K562 (cell line): ENCODE results near the gene CDCP1. TPM values are rescaled to one million over a fixed set of nuclear protein-coding genes. Genes with fewer than 3 reads are reported as not detected.

Source experiments
- BRD4 ChIP-seq: fragments of 200-600 bp; sonication (generic); IDR thresholded peaks from 2 replicates; pipeline ENCODE4 v1.6.1; 2017; ENCODE audit warnings: inconsistent platforms
- CBX1 ChIP-seq: sonication (generic); IDR thresholded peaks from 2 replicates; pipeline ENCODE4 v1.6.1; 2016; ENCODE audit warnings: antibody characterized with exemption, low read depth, mild to moderate bottlenecking
- CC2D1A ChIP-seq: fragments of 450-650 bp; IDR thresholded peaks from 2 replicates; pipeline ENCODE4 v1.6.1; 2017; ENCODE audit warnings: mild to moderate bottlenecking
- CTBP1 ChIP-seq: fragments of 450-650 bp; IDR thresholded peaks from 2 replicates; pipeline ENCODE4 v1.6.1; 2016; ENCODE audit warnings: borderline replicate concordance
- DMBX1 ChIP-seq: fragments of 250-450 bp; sonication (Bioruptor Pico); IDR thresholded peaks from 2 replicates; pipeline ENCODE4 v1.8.0; 2022; ENCODE audit warnings: inconsistent platforms, mild to moderate bottlenecking, moderate library complexity, borderline replicate concordance
- ELK3 ChIP-seq: fragments of 450-650 bp; formaldehyde crosslinking; IDR thresholded peaks from 2 replicates; pipeline ENCODE4 v1.4.0; 2020; ENCODE audit warnings: mild to moderate bottlenecking
- GTF2E2 ChIP-seq: fragments of 200-800 bp; sonication (Bioruptor generic); IDR thresholded peaks from 2 replicates; pipeline ENCODE4 v1.6.1; 2016; ENCODE audit warnings: missing genetic modification characterization, missing compliant biosample characterization
- HNRNPH1 ChIP-seq: fragments of 200-400 bp; formaldehyde crosslinking; optimal IDR thresholded peaks from 2 replicates; pipeline ENCODE3; 2017; ENCODE audit warnings: low read depth, mild to moderate bottlenecking, low read length, moderate library complexity
- IRF1 ChIP-seq: sonication (generic); formaldehyde crosslinking; IDR thresholded peaks from 2 replicates; pipeline ENCODE4 v1.8.0; 2022; ENCODE audit warnings: missing genetic modification reagents, mild to moderate bottlenecking, borderline replicate concordance
- JUNB ChIP-seq: fragments of 450-650 bp; formaldehyde crosslinking; conservative IDR thresholded peaks from 2 replicates; pipeline ENCODE4 v1.4.0; 2020; ENCODE audit warnings: mild to moderate bottlenecking
- KHSRP ChIP-seq: fragments of 450-650 bp; IDR thresholded peaks from 2 replicates; pipeline ENCODE4 v1.6.1; 2017
- MXD1 ChIP-seq: fragments of 250-450 bp; sonication (Bioruptor Pico); IDR thresholded peaks from 2 replicates; pipeline ENCODE4 v1.8.0; 2021; ENCODE audit warnings: borderline replicate concordance, mild to moderate bottlenecking, moderate library complexity; ENCODE audit not compliant: poor library complexity, severe bottlenecking
- MYBL2 ChIP-seq, 2 experiments: fragments of 450-650 bp in 1 of 2; sonication (generic) in 1 of 2; formaldehyde crosslinking in 1 of 2; IDR thresholded peaks; 2 replicates each; pipeline versions ENCODE4 v1.6.1 to v1.8.1; 2017 to 2022; ENCODE audit warnings: borderline replicate concordance in 1 of 2, inconsistent platforms in 1 of 2, low read depth in 1 of 2, mild to moderate bottlenecking in 1 of 2, missing genetic modification reagents in 1 of 2, moderate library complexity in 1 of 2
- NFE2L1 ChIP-seq: fragments of 450-650 bp; IDR thresholded peaks from 2 replicates; pipeline ENCODE4 v1.6.1; 2016; ENCODE audit warnings: missing genetic modification characterization, low read depth, mild to moderate bottlenecking, missing compliant biosample characterization, moderate library complexity, borderline replicate concordance
- NRF1 ChIP-seq, 2 experiments: fragments of 450-650 bp; IDR thresholded peaks in 1 of 2; conservative IDR thresholded peaks in 1 of 2; 2 replicates each; pipeline ENCODE4 v1.6.1; 2014; ENCODE audit warnings: mild to moderate bottlenecking in 2 of 2
- PHF21A ChIP-seq: fragments of 450-650 bp; IDR thresholded peaks from 2 replicates; pipeline ENCODE4 v1.6.1; 2017; ENCODE audit warnings: low read depth, borderline replicate concordance
- PRDM10 ChIP-seq: fragments of 450-650 bp; IDR thresholded peaks from 2 replicates; pipeline ENCODE4 v1.6.1; 2018; ENCODE audit not compliant: partially characterized antibody
- SPI1 ChIP-seq: IDR thresholded peaks from 2 replicates; pipeline ENCODE4 v1.6.1; 2011; ENCODE audit warnings: low read depth, low read length, control low read depth, borderline replicate concordance
- SRSF9 ChIP-seq: fragments of 200-400 bp; formaldehyde crosslinking; IDR thresholded peaks from 2 replicates; pipeline ENCODE4 v1.6.1; 2017; ENCODE audit warnings: low read depth, low read length, borderline replicate concordance
- TARDBP ChIP-seq: fragments of 450-650 bp; IDR thresholded peaks from 2 replicates; pipeline ENCODE4 v1.6.1; 2016
- TOE1 ChIP-seq, 2 experiments: fragments of 450-650 bp in 1 of 2; sonication (generic) in 1 of 2; formaldehyde crosslinking in 1 of 2; IDR thresholded peaks; 2 replicates each; pipeline versions ENCODE4 v1.7.1 to v1.8.0; 2016 to 2022; ENCODE audit warnings: borderline replicate concordance in 2 of 2, mild to moderate bottlenecking in 2 of 2, antibody characterized with exemption in 1 of 2, inconsistent platforms in 1 of 2, low read depth in 1 of 2, missing genetic modification reagents in 1 of 2, moderate library complexity in 1 of 2
- ZNF175 ChIP-seq: fragments of 200-800 bp; sonication (Bioruptor generic); IDR thresholded peaks from 2 replicates; pipeline ENCODE4 v1.6.1; 2016; ENCODE audit warnings: low read depth, mild to moderate bottlenecking, missing genetic modification characterization, missing compliant biosample characterization
- ZNF589 ChIP-seq: fragments of 200-800 bp; sonication (Bioruptor generic); IDR thresholded peaks from 2 replicates; pipeline ENCODE4 v1.6.1; 2016; ENCODE audit warnings: low read depth, missing genetic modification characterization, missing compliant biosample characterization
- polyA plus RNA-seq, 8 experiments: library from polyadenylated mRNA; depleted of rRNA in 4 of 8; stranded (reverse) in 5 of 8; unstranded in 3 of 8; fragments of >200 nt; fragmentation: Nextera tagmentation in 2 of 8; fragmentation: Illumina TruSeq in 1 of 8; extraction: Ambion mirVana in 2 of 8; extraction: Trizol in 1 of 8; gene quantifications; 2 replicates each; pipeline versions ENCODE4 v1.2.1 to v1.2.3, GENCODE V29; 2011 to 2014; ENCODE audit warnings: inconsistent platforms in 1 of 8, missing spikeins in 1 of 8
- total RNA-seq, 7 experiments: library from RNA; depleted of rRNA in 6 of 7; stranded (reverse); fragments of >200 nt in 6 of 7; fragmentation: Illumina TruSeq in 2 of 7; extraction: Trizol in 2 of 7; gene quantifications; 2 replicates each; pipeline versions ENCODE4 v1.2.1 to v1.2.3, GENCODE V29; 2011 to 2021; ENCODE audit warnings: low replicate concordance in 1 of 7

The CDCP1 gene
- total and polyA plus RNA-seq, 9 of the 15 experiments (the other 6 are each of a cell fraction or from before 2014, with no cell fraction given) = 3.9 to 16.4 (median 5.2) TPM

GRCh38 chr3:45113625-45114050 is 32.5 kb downstream of the CDCP1 start (continued):
- no peak for TF ChIP-seq SPI1
- no peak for TF ChIP-seq KHSRP
- TF ChIP-seq MYBL2 (IDR thresholded peaks at IDR 0.05; ENCODE audit: low read depth) = no peak
- no peak for TF ChIP-seq MYBL2 (CRISPR knock-in tag; IDR thresholded peaks at IDR 0.05; ENCODE audit: borderline replicate concordance)
- 0 out of 2 replicates have a peak, but pooled peaks have one; percentile 54 for TF ChIP-seq ZNF175 (CRISPR knock-in tag)
- TF ChIP-seq BRD4 = no peak
- TF ChIP-seq TOE1 (IDR thresholded peaks at IDR 0.05; ENCODE audit: borderline replicate concordance) = no peak
- no peak for TF ChIP-seq TOE1 (CRISPR knock-in tag; IDR thresholded peaks at IDR 0.05; ENCODE audit: borderline replicate concordance, low read depth)
- TF ChIP-seq ELK3 (CRISPR knock-in tag) = no peak
- TF ChIP-seq PRDM10 = no peak
- TF ChIP-seq MXD1 (CRISPR knock-in tag) = no peak
- peak; percentile 19; the same call in 1 of the 2 replicates for TF ChIP-seq CTBP1
- TF ChIP-seq IRF1 = no peak
- no peak for TF ChIP-seq SRSF9
- TF ChIP-seq HNRNPH1 = no peak
- TF ChIP-seq PHF21A = no peak
- peak; percentile 69; the same call in 1 of the 2 replicates for TF ChIP-seq ZNF589 (CRISPR knock-in tag)
- TF ChIP-seq CBX1 = no peak
- no peak for TF ChIP-seq TARDBP
- TF ChIP-seq NRF1 (conservative IDR thresholded peaks at IDR 0.05 in 1 of 2, IDR thresholded peaks at IDR 0.05 in 1 of 2) = no peak; a peak in 1 of 4 replicates
- peak; percentile 58; the same call in 1 of the 2 replicates for TF ChIP-seq DMBX1 (CRISPR knock-in tag)
- no peak for TF ChIP-seq NFE2L1 (tag)
- no peak for TF ChIP-seq JUNB (CRISPR knock-in tag)
- TF ChIP-seq CC2D1A = no peak
- 0 out of 2 replicates have a peak, but pooled peaks have one; percentile 10 for TF ChIP-seq GTF2E2
